ENCODE measurements around the gene MYPN.
"Not testable (repeated sequence)": the region's sequence is repeated elsewhere in the genome, so short reads cannot be mapped to it uniquely, and the experiment has no call there.

Gene MYPN

DNA sequence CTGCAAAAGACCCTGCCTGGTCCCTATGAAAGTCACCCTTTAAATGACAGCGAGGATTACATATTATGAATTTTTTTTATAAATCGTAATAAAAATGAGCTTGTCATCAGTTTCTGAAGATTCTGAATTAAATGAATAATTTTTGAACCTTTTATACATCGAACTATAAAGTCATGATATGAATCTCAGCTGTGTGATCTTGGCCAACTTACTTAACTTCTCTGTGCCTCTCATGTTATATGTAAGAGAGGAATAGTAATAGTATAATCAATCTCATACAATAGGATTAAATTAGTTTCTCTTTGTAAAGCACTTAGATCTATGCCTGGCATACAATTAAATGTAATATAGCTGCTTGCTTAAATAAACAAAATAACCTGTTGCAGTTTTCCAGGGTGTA is 127.9 kb downstream of the MYPN start:
- DNase-seq: no peak

GRCh38 chr10:68238371-68238770 is 129.1 kb downstream of the MYPN start:
- no peak for DNase-seq

DNA sequence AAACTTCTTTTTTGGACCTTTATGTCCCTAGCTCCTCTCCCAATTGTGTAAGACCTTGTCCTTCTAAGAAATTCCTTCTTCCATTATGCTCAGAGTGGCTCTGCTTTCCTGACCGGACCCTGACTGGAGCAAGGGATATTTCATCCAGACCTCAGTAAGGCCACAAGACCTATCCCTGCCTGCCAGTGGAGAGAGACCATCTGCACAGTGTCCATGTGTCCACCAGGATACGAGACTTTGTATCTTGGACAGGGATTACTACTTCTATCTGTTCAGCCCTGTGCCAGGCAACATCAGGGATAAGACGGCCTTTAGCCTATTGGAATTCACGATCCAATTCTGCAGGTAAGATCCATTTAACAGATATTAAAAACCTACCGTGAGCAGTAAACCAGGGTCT is 129.8 kb downstream of the MYPN start:
- no peak for DNase-seq

GRCh38 chr10:68239596-68240150 is 130.4 kb downstream of the MYPN start:
- DNase-seq: peak; percentile 56

GRCh38 chr10:68242051-68242450 is 132.8 kb downstream of the MYPN start:
- DNase-seq: no peak

GRCh38 chr10:68246397-68246796 is 137.1 kb downstream of the MYPN start:
- DNase-seq: not testable (repeated sequence)

DNA sequence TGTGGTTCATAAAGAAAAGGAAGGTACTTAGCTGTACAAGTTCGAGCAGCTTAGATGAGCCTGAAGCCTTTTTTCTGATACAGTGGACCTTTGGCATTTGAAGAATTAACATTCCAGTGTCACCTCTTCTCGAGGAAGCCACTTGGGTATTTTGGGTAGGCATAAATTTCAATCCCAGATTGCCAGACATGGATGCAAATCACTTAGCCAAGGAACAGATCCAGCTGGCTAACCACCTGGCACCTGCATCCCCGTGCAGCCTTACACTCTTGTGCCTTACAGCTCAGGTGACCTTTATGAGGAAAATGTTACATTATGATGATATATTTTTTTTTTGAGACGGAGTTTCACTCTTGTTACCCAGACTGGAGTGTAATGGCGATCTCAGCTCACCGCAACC is 138.6 kb downstream of the MYPN start:
- DNase-seq: peak; percentile 65

- no peak for DNase-seq
Measured at GRCh38 chr10:68249297-68249696, 140.0 kb downstream of the MYPN start.

DNA sequence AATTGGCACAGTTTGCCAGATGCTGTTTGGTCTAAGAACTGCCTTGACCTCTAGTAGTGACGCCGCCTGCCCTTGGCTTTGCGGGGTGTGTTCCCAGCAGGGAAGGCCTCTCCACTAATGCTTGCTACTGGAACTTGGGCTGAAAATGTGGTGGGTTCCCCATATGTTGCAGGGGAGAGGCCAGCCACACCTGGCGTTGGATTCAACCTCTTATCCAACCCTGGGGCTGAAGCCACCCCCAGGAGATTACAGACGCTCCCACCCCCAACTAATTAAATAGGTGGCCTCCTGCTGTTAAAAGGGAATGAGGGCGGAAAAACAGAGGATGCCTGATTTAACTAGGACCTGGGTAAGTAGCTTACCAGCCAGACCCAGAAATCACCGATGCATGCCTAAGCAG is 141.9 kb downstream of the MYPN start:
- peak; percentile 42 for DNase-seq

GRCh38 chr10:68251625-68252495 is 142.6 kb downstream of the MYPN start:
- DNase-seq: no peak

- peak; percentile 39 for DNase-seq
Measured at GRCh38 chr10:68253346-68253745, 144.1 kb downstream of the MYPN start.

GRCh38 chr10:68261132-68261856 is 152.0 kb downstream of the MYPN start:
- no peak for DNase-seq

Data from NCI-H2171 treated with DMSO at 0.1 percent for 48 hours (cell line).